GM19099 (cell line): ENCODE results near the gene GRK1.

ENCODE experiments used
- POLR2A ChIP-seq: IDR thresholded peaks from 3 replicates; pipeline ENCODE4 v1.6.1; 2011; ENCODE audit warnings: low read depth; ENCODE audit not compliant: insufficient read length; ENCODE audit errors: extremely low read depth

GRK1 gene

GRCh38 chr13:113644800-113645199 lies 22.2 kb upstream of the GRK1 start:
- no peak for TF ChIP-seq POLR2A

GRCh38 chr13:113645329-113645728 lies 21.7 kb upstream of the GRK1 start:
- no peak for TF ChIP-seq POLR2A

GRCh38 chr13:113646376-113646775 lies 20.6 kb upstream of the GRK1 start:
- TF ChIP-seq POLR2A = no peak

- no peak for TF ChIP-seq POLR2A
These were observed 20.1 kb upstream of the GRK1 start for GRCh38 chr13:113646921-113647340.

GRCh38 chr13:113647351-113648215 lies 19.4 kb upstream of the GRK1 start:
- TF ChIP-seq POLR2A = no peak

GRCh38 chr13:113648216-113648610 lies 18.8 kb upstream of the GRK1 start:
- TF ChIP-seq POLR2A = no peak

GRCh38 chr13:113649212-113649611 lies 17.8 kb upstream of the GRK1 start:
- no peak for TF ChIP-seq POLR2A

- TF ChIP-seq POLR2A = no peak
These were observed 16.7 kb upstream of the GRK1 start for GRCh38 chr13:113650275-113650674.

- TF ChIP-seq POLR2A = no peak
These were observed 16.3 kb upstream of the GRK1 start for GRCh38 chr13:113650731-113651148.

- TF ChIP-seq POLR2A = no peak
These were observed 15.3 kb upstream of the GRK1 start for GRCh38 chr13:113651511-113652403.

- no peak for TF ChIP-seq POLR2A
These were observed 14.4 kb upstream of the GRK1 start for GRCh38 chr13:113652404-113653263.

- TF ChIP-seq POLR2A = no peak
These were observed 13.5 kb upstream of the GRK1 start for GRCh38 chr13:113653264-113654174.

- no peak for TF ChIP-seq POLR2A
These were observed 12.9 kb upstream of the GRK1 start for GRCh38 chr13:113654175-113654560.

GRCh38 chr13:113654591-113655345 lies 12.3 kb upstream of the GRK1 start:
- TF ChIP-seq POLR2A = no peak
